ENCODE data around the gene ARPC5L.

ARPC5L gene

DNA sequence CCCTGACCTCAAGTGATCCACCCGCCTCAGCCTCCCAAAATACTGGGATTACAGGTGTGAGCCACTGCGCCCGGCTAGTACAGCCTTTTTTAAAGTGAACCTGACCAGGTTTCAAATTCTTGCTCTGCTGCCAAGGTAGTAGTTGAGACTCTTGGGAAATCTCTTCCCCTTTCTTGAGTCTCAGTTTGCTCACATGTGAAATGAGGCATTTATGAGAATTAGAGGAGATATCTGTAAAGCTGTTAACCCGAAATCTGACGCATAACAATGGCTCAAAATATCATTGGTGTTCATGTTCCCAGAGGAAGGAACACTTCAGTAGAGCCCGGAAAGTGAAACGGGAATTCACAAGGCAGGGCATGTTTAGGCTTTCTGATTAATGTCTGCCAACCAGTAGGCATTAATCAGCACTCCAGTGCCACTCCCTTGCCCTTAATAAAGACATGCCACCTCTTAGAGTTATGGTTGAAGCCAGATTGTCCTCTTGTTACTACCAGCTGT, 1.5 kb downstream of the ARPC5L start:
- no peak for DNase-seq (ENCODE audit: low read depth in 2 of 2)

DNA sequence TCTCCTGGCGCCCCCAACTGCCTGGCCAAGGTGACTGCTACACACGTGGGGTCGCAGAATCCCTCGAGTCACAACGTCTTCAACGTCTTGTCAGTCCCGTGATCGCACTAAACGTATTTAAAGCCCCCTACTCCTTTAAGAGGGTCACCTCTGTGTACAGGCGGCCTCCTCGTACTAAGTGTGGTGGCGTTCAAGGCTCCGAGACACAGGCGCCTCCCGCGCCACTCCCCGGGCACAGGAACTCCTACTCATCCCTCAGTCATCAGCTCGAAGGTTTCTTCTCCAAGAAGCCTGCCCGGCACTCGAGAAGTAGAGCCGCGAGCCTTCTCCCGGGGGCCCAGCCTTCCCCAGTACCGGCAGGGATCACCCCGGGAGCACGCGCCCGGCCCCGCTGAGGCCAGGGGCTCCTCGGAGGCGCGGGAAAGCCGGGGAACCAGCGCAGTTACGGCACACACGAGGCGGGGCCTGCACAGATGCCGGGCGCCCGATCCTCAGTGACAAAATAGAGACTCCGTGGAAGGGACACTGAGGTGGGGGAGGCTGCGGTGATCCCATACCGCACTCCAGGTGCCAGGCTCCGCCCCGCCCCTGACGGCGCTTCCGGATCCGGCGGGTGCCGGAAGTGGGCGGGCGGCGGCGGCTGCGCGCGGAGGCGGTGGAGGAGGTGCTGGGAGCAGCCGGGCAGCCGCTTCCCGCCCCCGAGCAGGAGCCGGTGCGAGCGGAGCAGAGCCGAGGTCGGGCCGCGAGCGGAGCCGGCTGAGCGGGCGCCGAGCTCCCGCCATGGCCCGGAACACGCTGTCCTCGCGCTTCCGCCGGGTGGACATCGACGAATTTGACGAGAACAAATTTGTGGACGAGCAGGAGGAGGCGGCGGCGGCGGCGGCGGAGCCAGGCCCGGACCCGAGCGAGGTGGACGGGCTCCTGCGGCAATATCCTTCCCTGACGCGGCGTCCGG, 6.9 kb downstream of the ARPC5L start:
- DNase-seq (ENCODE audit: low read depth in 2 of 2): peak; percentile 78 to 80

GRCh38 chr9:124869466-124869985, 7.6 kb downstream of the ARPC5L start:
- no peak for DNase-seq (ENCODE audit: low read depth in 2 of 2)

DNA sequence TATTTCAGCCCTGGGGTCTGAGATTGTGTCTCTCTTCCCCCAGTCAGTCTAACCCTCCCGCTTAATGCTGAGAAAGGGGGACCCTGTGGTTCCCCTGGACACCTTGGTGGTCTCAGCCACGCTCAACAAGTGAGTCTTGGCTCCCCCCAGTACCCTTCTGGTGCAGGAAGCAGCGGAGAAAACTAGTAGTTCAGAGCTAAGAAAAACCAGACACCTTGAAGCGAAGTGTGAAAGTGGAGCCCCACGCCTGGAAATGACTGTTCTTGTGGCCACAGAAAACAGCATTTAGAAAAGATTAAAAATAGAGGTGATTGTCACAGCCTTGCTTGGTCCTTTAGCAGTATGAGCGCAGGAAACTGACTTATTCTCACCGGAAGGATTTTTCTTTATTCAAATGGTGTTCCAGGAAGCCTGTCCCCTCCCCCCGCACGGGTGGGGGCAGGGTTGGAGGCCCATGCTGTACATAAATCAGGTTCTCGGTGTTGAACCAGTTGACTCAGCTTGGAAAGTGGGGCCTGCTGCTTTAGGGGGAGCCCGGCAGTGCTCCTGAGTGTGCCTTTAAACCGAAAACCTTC, 8.1 kb downstream of the ARPC5L start:
- peak; percentile 68 for DNase-seq (ENCODE audit: low read depth in 2 of 2)

DNA sequence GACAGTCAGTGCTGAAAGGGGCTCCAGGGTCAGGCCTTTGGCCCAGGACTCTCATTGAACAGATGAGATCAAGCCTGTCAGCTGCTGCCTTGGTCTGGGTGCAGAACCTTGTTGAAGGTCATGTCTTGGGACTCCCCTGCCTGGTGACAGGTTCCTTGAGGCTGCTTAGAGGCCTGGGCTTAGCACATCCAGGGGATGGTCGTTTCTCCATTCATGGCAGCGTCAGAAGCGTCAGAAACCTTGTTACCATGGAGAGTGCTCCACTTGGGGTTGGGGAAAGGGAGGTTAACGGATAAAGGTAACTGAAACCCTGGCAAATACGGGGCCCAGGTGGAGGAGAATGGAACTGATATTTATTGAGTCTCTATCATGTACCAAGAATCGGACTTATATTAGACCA, 8.8 kb downstream of the ARPC5L start:
- DNase-seq (ENCODE audit: low read depth in 2 of 2): no peak

GRCh38 chr9:124871156-124871561, 9.2 kb downstream of the ARPC5L start:
- no peak for DNase-seq (ENCODE audit: low read depth in 2 of 2)

GRCh38 chr9:124873664-124874063, 11.7 kb downstream of the ARPC5L start:
- DNase-seq (ENCODE audit: low read depth in 2 of 2): no peak

- no peak for DNase-seq (ENCODE audit: low read depth in 2 of 2)
Observed at GRCh38 chr9:124875501-124875900, 13.6 kb downstream of the ARPC5L start.

- DNase-seq (ENCODE audit: low read depth in 2 of 2): no peak
Observed at GRCh38 chr9:124877021-124877782, 15.3 kb downstream of the ARPC5L start.

DNA sequence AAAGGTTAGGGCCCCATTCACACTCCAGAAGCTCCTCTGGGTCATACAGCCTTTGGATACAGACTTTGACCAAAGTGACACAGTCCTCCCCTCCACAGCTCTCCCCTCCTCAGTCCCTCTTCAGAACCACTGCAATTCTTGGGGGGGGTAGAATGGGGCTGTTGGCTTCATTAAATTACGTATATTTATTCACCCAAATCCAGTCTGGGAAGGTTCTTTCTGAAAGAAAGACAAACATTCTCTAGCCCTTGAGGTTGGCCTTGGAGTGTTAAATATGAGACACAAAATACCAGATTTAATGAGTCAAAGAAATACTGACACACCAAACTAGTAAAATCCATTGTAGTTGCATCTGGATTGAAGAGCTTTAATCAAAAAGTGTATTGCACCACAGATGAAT, 16.1 kb downstream of the ARPC5L start:
- no peak for DNase-seq (ENCODE audit: low read depth in 2 of 2)

DNA sequence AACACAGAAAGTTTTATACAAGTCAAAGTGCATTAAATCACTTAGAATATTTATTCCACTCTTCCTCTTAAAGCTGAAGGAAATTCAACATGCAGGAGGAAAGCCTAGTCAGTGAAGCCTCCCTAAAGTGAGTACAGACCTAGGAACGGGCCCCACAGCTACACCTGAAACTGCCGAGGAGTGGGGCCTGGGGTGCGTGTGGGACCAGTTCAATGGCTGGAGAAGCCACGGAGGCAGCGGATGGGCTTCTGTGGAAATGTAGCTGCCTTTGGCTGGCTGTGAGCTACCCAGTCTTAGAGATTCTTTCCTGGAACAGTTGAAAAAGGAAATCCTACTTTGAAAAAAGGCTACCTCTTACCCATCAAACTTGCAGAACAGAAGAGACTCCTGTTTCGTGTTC, 16.6 kb downstream of the ARPC5L start:
- DNase-seq (ENCODE audit: low read depth in 2 of 2): no peak

- DNase-seq (ENCODE audit: low read depth in 2 of 2): no peak
Observed at GRCh38 chr9:124879226-124879625, 17.3 kb downstream of the ARPC5L start.

- no peak for DNase-seq (ENCODE audit: low read depth in 2 of 2)
Observed at GRCh38 chr9:124880501-124880900, 18.6 kb downstream of the ARPC5L start.

- no peak for DNase-seq (ENCODE audit: low read depth in 2 of 2)
Observed at GRCh38 chr9:124881138-124881743, 19.3 kb downstream of the ARPC5L start.

DNA sequence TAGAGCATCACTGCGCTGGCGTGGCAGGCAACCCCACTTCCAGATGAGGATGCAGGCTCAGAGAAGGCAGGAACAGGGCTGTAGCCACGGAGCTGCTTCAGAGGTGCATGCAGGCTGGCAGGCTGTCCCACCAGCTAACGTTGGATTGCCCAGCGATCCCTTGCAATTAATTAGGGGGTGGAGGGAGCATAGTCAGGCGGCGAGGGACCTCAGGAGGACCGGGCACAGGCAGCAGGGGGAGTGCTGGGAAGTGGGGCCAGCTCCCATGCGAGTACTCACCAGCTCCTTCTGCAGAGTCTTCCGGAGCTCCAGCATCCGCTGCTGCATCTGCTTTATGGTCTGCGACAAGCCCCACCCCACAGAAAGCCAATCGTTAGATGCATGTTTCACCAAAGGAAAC, 20.3 kb downstream of the ARPC5L start:
- DNase-seq (ENCODE audit: low read depth in 2 of 2): no peak

GRCh38 chr9:124884376-124884775, 22.4 kb downstream of the ARPC5L start:
- DNase-seq (ENCODE audit: low read depth in 2 of 2): no peak

DNA sequence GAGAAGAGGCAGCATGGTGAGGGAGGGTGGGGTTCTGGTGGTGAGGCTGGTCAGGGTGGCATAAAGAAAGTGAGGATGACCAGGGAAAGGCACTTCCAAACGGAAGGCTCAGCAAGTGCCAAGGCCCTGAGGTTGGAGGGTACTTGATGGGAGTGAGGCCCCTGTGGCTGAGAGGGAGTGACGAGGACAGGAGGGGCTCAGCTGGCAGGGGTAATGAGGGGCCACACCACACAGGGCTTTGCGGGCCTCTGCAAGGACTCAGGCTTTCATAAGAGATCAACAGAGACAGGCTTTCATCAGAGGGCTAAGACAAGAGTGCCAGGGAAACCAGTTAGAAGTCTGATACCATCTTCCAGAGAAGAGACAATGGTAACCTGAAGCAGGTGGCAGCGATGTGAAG, 23.6 kb downstream of the ARPC5L start:
- DNase-seq (ENCODE audit: low read depth in 2 of 2): no peak

DNA sequence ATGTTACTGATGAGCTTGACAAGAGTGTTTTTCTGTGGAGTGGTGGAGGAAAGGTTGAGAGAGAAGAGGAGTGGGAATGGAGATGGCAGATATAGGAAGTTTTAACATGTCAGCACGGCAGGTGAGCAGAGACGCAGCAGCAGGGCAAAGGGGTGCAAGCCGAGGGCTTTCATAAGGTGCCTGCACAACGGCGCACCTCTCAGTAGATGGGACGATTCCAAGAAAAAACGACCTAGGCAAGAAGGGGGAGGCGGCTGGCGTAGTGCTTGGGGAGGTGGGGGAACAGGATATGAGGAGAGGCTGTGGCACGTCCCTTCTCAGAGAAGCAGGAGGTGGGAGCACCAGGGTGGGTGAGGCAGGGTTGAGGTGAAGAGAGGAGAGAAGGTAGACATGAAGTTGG, 24.5 kb downstream of the ARPC5L start:
- DNase-seq (ENCODE audit: low read depth in 2 of 2): no peak

GRCh38 chr9:124886866-124887492, 25.0 kb downstream of the ARPC5L start:
- DNase-seq (ENCODE audit: low read depth in 2 of 2): no peak

- no peak for DNase-seq (ENCODE audit: low read depth in 2 of 2)
Observed at GRCh38 chr9:124887832-124888231, 25.9 kb downstream of the ARPC5L start.

DNA sequence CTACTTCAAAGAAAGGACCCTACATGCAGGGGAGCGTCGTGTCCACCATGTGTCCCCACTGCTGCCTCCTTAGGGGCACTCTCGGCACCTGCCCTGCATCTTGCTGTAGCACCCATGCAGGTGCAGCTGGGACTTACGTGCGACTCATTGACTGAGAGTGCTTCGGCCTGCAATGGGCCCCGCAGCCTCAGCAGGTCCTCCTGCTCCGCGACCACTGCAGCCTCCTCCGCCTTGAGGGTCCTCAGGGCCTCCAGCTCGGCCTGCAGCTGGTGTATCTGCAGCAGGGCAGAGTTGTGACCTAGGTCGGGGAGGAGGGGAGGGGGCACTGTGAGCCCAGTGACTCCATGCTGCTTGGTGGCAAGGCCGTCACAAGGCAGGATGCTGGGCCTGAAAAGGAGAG, 27.1 kb downstream of the ARPC5L start:
- no peak for DNase-seq (ENCODE audit: low read depth in 2 of 2)

All from stimulated activated CD8-positive, alpha-beta memory T cell treated with anti-CD3 and anti-CD28 coated beads, Interleukin-7, amount 100 ng/mL, for 1 hour (primary cell).